HG03095 (cell line): Measurements from ENCODE around the gene DLX6.
"Not testable (repeated sequence)": the region's sequence is repeated elsewhere in the genome, so short reads cannot be mapped to it uniquely, and the experiment has no call there.

ENCODE experiments used
- ATAC-seq: cut with Tn5 transposase; IDR thresholded peaks from one replicate; pipeline ENCODE4 v1.9.1; 2021; ENCODE audit warnings: moderate library complexity; ENCODE audit not compliant: unreplicated experiment

The DLX6 gene

DNA sequence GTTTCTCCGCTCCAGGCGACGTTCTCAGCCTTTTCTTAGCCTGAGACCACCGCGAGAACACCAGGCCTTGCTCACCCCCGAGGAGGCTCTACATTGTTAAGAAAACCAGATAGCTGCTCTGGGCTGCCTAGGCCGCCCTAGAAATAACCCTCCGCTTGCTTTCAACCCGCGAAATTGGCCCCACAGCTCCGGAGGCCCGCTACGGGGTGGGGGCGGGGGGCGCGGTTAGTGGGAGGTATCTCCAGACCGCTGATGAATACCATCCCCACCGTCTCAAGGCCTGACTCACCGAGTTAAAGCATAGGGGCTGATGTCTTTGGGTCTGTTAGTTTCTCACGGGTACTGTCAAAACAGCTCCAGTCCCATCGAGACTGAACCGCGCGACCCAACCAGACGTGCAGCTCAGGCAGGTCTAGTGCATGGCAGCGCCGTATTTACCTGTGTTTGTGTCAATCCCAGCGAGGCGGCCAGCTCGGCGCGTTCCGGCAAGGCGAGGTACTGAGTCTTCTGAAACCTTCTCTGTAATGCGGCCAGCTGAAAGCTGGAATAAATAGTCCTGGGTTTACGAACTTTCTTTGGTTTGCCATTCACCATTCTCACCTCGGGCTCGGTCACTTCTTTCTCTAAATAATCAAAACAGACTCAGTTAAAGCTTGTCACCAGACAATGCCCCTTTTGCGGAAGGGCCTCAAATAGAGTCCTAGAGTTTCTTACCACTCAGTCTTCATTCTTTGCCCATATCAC lies 16.6 kb downstream of the DLX6 start:
- ATAC-seq = no peak

GRCh38 chr7:97022491-97023306 lies 17.3 kb downstream of the DLX6 start:
- no peak for ATAC-seq

DNA sequence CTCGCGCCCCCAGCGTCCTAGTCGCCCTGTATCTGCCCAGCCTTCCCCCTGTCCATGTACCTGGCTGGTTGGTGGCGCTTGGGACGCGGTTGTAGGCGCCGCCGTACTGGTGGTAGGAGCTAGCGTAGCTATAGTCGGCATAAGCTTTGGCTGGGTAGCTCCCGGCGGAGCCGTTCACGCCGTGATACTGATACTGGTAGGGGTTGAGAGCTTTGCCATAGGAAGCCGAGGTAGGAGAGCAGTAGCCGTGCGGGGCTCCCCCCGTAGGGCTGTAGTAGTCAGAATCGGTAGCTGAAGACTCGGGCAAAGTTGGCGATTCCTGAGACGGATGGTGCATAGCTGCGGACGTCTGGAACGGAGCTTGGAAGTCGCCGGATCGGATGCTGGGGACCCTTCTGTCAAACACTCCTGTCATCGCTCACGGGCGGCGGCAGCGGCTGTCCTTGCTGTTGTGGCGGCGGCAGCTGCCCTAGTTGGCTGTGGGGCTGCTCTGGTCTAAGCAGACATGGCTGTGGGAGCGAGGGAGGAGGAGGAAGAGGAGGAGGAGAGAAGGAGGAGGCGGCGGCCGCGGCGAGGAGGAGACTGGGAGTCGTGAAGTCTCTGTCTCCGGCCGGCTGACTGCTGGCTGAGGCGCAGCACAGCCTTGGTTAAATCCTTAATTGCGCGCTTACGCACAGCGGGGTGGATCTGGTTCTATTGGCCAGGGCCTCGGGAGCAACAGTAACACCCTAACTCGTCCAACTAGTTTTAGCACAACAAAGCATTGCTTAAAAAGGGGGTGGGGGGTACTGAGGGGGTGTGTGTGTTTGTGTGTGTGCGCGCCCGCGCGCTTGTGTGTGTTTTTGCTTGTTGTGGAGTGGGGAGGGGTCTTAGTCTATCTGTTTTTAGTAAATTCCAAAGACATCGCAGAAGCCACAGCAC lies 19.1 kb downstream of the DLX6 start, which contains the start of gene DLX5:
Gene DLX5, minus strand, starts transcription at position 623 of the 921 bp plus-strand sequence. Its CDS starts 208 bp downstream, at position 415.
- no peak for ATAC-seq

GRCh38 chr7:97025130-97025499 lies 19.8 kb downstream of the DLX6 start:
- ATAC-seq = no peak

GRCh38 chr7:97025983-97026714 lies 20.8 kb downstream of the DLX6 start:
- no peak for ATAC-seq

DNA sequence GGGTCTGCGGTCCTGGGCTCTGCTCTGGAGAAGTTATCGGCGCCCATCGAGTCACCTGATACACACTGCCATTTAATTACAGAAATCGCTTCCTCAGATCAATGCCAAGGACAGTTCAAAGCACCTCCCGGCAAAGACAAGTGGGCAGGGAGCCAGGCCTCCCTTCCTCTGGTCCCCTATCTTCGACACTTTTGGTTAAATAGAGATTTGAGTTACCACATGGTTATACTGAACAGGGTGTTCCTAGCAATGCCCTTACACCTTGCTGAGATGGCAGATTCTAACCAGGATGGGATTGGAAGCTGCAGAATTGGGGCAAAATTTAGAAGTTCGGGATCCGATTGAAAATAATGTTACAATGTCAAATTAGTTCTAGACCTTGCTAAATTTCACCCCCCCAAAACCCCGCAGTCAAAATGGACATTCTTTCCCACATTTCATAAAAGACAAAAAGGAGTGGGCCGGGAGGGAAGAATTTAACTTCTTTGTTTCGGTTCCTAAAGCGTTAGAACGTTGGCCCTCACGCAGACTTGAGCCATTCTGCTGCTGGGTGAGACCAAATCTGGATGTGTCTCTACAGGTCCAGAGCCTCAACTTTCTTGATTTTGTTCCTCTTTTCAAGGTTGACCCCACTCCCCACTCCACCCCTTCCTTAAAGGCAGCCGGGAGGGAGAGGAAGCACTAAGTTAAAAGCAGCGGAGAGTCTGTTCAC lies 21.5 kb downstream of the DLX6 start:
- peak; percentile 12 for ATAC-seq

DNA sequence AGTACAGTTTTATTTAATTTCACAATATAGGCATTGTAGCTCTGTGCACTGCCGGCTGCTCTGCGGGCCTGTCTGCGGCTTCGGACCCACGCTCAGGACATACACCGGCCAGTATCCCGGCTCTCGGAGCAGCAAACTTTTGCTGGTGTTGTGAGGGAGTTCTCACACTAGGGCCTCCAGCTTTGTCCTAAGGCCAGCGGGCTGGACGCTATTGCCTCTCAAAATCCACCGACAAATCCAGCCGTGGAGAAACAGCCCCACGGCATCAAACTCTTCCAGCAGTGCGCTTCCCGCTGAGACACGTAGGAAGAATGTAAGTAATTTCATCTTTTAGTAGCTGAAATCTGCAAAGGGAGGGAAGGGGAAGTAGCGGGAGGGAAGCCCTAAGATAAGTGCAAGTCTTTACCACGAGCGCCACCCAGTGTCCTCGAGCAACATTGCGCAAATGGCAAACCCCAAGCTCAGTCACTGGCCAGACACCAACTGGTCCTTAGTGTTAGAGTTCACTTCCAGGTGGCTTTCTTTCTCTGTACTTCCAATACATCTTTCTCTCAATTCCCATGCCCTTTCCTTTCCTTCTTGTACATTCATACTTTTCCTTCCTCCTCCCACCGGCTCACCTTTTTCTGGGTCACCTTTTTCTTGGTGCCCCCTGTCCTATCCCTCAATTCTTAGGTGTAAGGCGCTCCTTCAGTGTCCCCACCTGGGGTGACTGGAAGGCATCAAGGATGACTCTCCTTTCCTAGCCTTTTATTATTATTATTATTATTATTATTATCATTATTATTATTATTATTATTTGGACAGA lies 22.3 kb downstream of the DLX6 start:
- peak; percentile 87 for ATAC-seq

DNA sequence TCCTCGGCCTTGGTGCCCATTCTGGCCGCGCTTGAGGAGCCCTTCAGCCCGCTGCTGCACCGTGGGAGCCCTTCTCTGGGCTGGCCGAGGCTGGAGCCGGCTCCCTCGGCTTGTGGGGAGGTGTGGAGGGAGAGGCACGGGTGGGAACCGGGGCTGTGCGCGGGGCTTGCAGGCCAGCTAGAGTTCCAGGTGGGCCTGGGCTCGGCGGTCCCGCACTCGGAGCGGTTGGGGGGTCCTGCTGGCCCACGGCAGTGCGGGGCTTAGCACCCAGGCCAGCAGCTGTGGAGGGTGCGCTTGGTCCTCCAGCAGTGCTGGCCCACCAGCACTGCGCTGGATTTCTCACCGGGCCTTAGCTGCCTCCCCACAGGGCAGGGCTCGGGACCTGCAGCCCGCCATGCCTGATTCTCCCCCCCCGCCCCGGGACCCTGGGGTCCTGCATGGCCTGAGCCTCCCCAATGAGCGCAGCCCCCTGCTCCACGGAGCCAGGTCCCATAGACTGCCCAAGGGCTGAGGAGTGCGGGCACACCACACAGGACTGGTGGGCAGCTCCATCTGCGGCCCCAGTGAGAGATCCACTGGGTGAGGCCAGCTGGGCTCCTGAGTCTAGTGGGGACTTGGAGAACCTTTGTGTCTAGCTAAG lies 29.0 kb downstream of the DLX6 start:
- not testable (repeated sequence) for ATAC-seq

GRCh38 chr7:97039374-97040065 lies 34.2 kb downstream of the DLX6 start:
- ATAC-seq = no peak

- ATAC-seq = no peak
These were observed 37.9 kb downstream of the DLX6 start for GRCh38 chr7:97043281-97043680.
